Measurements from ENCODE around the gene SMPD4.
"Not testable (repeated sequence)": the region's sequence is repeated elsewhere in the genome, so short reads cannot be mapped to it uniquely, and the experiment has no call there.

DNA sequence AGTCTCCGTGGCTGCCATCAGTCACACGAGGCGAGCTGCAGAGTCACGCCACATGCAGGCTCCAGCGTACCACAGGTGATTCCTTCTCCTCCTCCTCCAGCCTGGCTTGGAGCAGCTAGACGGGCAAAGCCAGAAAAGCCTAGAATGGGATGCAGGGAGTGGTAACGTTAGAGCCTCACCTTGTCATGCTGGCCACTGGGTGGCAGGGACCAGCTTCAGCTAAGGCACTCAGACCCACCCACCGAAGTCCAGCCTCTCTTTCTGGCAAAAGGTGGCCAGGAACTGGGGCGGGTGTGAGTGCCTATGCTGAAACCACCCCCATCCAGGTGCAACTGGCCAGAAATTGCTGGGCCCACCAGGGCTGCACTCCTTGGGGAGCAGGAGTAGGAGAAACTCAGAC, 53.7 kb downstream of the SMPD4 start:
- TF ChIP-seq CTCF, POLR2A (IDR thresholded peaks at IDR 0.05): not testable (repeated sequence)

Measured in esophagus squamous epithelium (tissue), 4 donors.